Ramos (cell line): ENCODE measurements around the gene CES4A.

Experiments
- in situ Hi-C: fragments of 300-500 bp; cut with MboI; formaldehyde crosslinking; loops from one replicate; pipeline ENCODE4 v1.14.3; 2022; ENCODE audit warnings: low sequenced_read_pairs; ENCODE audit not compliant: unreplicated experiment

The CES4A gene

GRCh38 chr16:67015313-67015731, 26.9 kb downstream of the CES4A start:
- in situ Hi-C loops = loop anchor here (5.0 kb wide), 1 partner anchor 132 kb away; no protein-coding TSS in a partner anchor

GRCh38 chr16:67016143-67016542, 27.8 kb downstream of the CES4A start:
- in situ Hi-C loops = loop anchor here (5.0 kb wide), 1 partner anchor 131 kb away; no protein-coding TSS in a partner anchor

- in situ Hi-C loops = loop anchor here (5.0 kb wide), 1 partner anchor 130 kb away; no protein-coding TSS in a partner anchor
Observed at GRCh38 chr16:67016681-67017420, 28.5 kb downstream of the CES4A start.

GRCh38 chr16:67017421-67017750, 29.0 kb downstream of the CES4A start:
- in situ Hi-C loops = loop anchor here (5.0 kb wide), 1 partner anchor 130 kb away; no protein-coding TSS in a partner anchor

GRCh38 chr16:67017810-67018488, 29.6 kb downstream of the CES4A start:
- in situ Hi-C loops = loop anchor here (5.0 kb wide), 1 partner anchor 129 kb away; no protein-coding TSS in a partner anchor

- in situ Hi-C loops = loop anchor here (5.0 kb wide), 1 partner anchor 128 kb away; no protein-coding TSS in a partner anchor
Observed at GRCh38 chr16:67019171-67019570, 30.8 kb downstream of the CES4A start.

GRCh38 chr16:67021321-67021720, 32.9 kb downstream of the CES4A start:
- in situ Hi-C loops = loop anchor here (5.0 kb wide), 1 partner anchor 81 kb away; no protein-coding TSS in a partner anchor

GRCh38 chr16:67022531-67023214, 34.3 kb downstream of the CES4A start:
- in situ Hi-C loops = loop anchor here (5.0 kb wide), 1 partner anchor 80 kb away; no protein-coding TSS in a partner anchor

GRCh38 chr16:67023689-67024088, 35.3 kb downstream of the CES4A start:
- in situ Hi-C loops = loop anchor here (5.0 kb wide), 1 partner anchor 79 kb away; no protein-coding TSS in a partner anchor

- in situ Hi-C loops = loop anchor here (5.0 kb wide), 1 partner anchor 78 kb away; no protein-coding TSS in a partner anchor
Observed at GRCh38 chr16:67024384-67025209, 36.2 kb downstream of the CES4A start.

- in situ Hi-C loops = no loop called here
Observed at GRCh38 chr16:67025210-67025550, 36.8 kb downstream of the CES4A start.

- in situ Hi-C loops = no loop called here
Observed at GRCh38 chr16:67026570-67026969, 38.2 kb downstream of the CES4A start.

- in situ Hi-C loops = no loop called here
Observed at GRCh38 chr16:67027046-67027445, 38.7 kb downstream of the CES4A start.

- in situ Hi-C loops = no loop called here
Observed at GRCh38 chr16:67028167-67028695, 39.8 kb downstream of the CES4A start.

- in situ Hi-C loops = no loop called here
Observed at GRCh38 chr16:67028696-67029253, 40.4 kb downstream of the CES4A start, which contains the start of gene CBFB. Gene CBFB, plus strand, starts transcription at chr16:67029149. Its CDS starts 259 bp downstream, at chr16:67029408.

- in situ Hi-C loops = no loop called here
Observed at GRCh38 chr16:67029254-67030096, 41.1 kb downstream of the CES4A start.

GRCh38 chr16:67030221-67030962, 42.0 kb downstream of the CES4A start:
- in situ Hi-C loops = no loop called here

GRCh38 chr16:67034487-67034886, 46.1 kb downstream of the CES4A start:
- in situ Hi-C loops = no loop called here
